Ectodermal cell (in vitro differentiated cells): ENCODE results near the gene ARFGAP2.

Source experiments
- H3K27ac ChIP-seq: 2 replicates; pipeline ENCODE4 v1.7.0; 2013; ENCODE audit warnings: mild to moderate bottlenecking, low read depth, low read length; ENCODE audit not compliant: insufficient read depth, poor library complexity, severe bottlenecking
- H3K27me3 ChIP-seq: 2 replicates; pipeline ENCODE4 v1.7.0; 2013; ENCODE audit warnings: mild to moderate bottlenecking, low read length; ENCODE audit not compliant: insufficient read depth, control insufficient read depth, poor library complexity, severe bottlenecking
- H3K36me3 ChIP-seq: one replicate; pipeline ENCODE4 v1.7.0; 2013; ENCODE audit warnings: low read length; ENCODE audit not compliant: control insufficient read depth, insufficient read depth
- H3K4me1 ChIP-seq: one replicate; pipeline ENCODE4 v1.7.0; 2013; ENCODE audit warnings: low read length; ENCODE audit not compliant: control insufficient read depth, insufficient read depth
- H3K4me3 ChIP-seq: 2 replicates; pipeline ENCODE4 v1.7.0; 2013; ENCODE audit warnings: low read depth, low read length, control low read depth; ENCODE audit not compliant: insufficient read depth
- H3K9me3 ChIP-seq: 2 replicates; pipeline ENCODE4 v1.7.0; 2013; ENCODE audit warnings: mild to moderate bottlenecking, low read length, moderate library complexity; ENCODE audit not compliant: control insufficient read depth
- WGBS, 2 experiments: methylation state at CpG; one replicate each; pipeline ENCODE4 v1.1.7; 2013; ENCODE audit warnings: missing lambda C conversion rate in 2 of 2; 5-methylcytosine and 5-hydroxymethylcytosine counted together

ARFGAP2 gene

DNA sequence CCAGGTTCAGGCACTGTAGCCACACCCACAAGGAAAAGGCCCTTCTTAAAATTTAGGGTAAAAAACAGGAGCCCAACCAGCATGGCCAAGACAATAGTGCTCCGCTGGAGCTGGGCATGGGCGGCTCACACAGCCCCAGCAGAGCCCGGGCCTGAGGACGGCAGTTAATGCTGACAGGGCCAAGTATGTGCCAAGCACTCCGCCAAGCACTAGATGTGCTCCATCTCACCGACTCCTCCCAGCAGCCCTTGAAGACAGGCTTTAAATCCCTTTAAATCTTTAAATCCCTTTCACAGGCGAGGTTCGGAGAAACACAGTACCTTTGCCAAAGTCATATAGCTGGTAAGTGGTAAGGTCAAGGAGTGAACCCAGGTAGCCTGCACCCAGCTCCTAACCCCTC, 4.8 kb downstream of the ARFGAP2 start:
- H3K9me3 ChIP-seq = no peaks in the 10 kb centered on the region
- 88% methylated on average over 8 of the region's 8 CpGs for WGBS, 2 experiments
- H3K36me3 ChIP-seq = peaks cover 54% of the 10 kb centered on the region
- no peak overlapping the region for H3K4me3 ChIP-seq
- no peaks in the 10 kb centered on the region for H3K27me3 ChIP-seq
- H3K4me1 ChIP-seq = peaks cover 5% of the 10 kb centered on the region
- no peak overlapping the region for H3K27ac ChIP-seq

DNA sequence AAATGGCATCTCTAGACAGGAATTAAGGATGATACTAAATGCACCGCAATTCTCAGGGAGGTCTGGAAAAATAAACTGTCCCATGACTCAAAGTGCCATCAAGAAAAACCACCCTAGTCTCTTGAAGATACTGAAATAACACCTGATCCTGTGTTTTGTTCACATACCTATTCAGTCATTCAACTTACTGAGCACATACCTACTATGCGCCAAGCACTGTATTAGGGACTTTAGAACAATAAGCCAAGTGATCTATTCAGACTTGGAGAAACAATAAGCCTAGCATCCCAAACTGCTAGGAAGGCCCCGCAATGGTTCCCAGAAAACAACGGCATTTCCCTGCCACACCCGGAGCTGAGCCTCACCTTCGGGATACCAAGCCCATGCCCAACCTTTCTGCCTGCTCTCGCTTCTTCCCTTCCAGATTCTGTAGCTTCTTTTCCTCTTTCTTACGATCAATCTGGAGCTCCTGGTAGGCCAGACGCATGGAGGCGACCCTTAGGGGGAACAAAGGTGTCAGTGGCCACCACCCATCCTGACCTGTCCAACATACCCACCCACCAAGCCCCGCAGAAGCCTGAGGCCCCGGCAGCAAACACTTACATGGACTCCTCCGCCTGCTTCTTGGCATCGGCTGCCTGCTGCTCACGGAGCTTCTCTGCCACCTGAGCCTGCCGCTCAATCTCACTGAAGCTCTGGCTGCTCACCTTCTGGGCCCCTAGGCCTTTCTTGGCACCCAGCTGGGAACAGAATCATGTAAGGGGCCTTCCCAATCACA, 5.4 kb downstream of the ARFGAP2 start:
- H3K9me3 ChIP-seq = no peaks in the 10 kb centered on the region
- WGBS, 2 experiments = 95% methylated on average over 16 of the region's 16 CpGs
- H3K27ac ChIP-seq = no peak overlapping the region
- no peaks in the 10 kb centered on the region for H3K27me3 ChIP-seq
- H3K4me3 ChIP-seq = no peak overlapping the region
- peaks cover 60% of the 10 kb centered on the region for H3K36me3 ChIP-seq
- H3K4me1 ChIP-seq = peaks cover 5% of the 10 kb centered on the region

DNA sequence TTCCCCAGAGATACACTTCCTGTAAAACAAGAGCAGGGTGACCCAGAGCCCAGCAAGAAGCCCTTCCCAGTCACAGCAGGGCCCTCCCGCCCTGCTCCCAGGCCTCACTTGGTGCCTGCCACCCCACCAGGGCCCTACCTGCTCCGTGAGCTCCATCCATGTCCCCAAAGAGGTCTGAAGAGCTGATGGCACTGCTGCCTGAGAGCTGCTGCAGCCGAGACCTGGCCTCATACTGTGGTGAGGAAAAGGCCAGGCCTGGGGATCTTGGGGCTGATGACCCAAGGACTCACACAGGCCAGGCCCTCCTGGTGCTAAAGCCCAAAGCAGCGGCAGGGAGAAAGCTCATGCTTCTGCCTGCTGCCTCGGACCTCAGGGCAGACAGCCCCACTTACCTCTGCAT, 10.3 kb downstream of the ARFGAP2 start:
- H3K4me1 ChIP-seq = no peaks in the 10 kb centered on the region
- H3K9me3 ChIP-seq = no peaks in the 10 kb centered on the region
- no peak overlapping the region for H3K4me3 ChIP-seq
- no peaks in the 10 kb centered on the region for H3K27me3 ChIP-seq
- 95 to 97% methylated on average over 5 of the region's 5 CpGs for WGBS, 2 experiments
- peaks cover 43% of the 10 kb centered on the region for H3K36me3 ChIP-seq
- no peak overlapping the region for H3K27ac ChIP-seq

DNA sequence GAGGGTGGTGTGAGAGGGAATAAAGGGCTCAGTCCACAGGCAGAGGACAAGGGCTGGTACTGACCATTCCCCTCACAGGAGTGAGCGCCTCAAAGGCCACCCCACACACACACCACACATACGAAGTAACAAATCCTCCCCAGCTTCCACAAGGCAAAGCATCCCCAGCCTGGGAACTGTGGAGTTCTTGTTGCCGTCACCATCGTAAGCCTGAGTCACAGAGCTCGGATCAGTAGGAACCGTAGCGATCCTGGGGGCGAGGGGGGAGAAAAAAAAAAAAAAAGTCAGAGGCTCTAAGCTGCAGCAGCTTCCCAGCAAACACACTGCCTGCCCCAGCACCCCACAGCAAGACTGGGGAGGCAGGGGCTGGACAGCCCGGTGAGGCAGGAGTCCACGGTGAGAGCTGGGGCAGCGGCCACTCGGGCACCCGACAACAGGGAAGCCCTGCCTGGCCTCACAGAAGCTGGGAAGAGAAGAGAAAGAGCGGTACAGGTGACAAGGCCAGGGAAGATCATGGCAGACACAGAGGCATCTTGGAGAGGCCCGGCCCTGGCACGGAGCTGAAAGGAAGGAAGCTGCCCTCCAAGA, 11.3 kb downstream of the ARFGAP2 start:
- no peak overlapping the region for H3K4me3 ChIP-seq
- H3K27ac ChIP-seq = no peak overlapping the region
- H3K4me1 ChIP-seq = no peaks in the 10 kb centered on the region
- H3K9me3 ChIP-seq = no peaks in the 10 kb centered on the region
- H3K36me3 ChIP-seq = peaks cover 38% of the 10 kb centered on the region
- H3K27me3 ChIP-seq = no peaks in the 10 kb centered on the region
- WGBS, 2 experiments = 93 to 96% methylated on average over 16 of the region's 16 CpGs

DNA sequence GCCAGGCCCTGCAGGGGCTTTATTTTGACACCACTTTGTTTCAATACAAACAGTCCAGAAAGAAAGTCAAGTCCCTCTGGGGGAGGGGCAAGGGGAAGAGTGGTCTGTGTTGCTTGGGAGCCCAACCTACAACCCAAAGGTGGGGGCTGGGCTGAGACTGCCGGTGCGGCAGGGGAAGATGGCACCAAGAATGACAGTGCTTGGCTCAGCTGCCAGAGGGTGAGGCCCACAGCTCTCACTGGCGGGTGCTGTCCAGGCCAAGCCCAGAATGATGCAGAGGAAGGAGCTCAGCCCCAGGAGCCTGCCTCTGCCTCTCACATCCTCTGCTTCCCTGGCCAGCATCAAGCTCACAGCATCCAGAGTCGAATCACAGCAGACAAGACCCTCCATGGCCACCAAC, 12.4 kb downstream of the ARFGAP2 start:
- no peaks in the 10 kb centered on the region for H3K4me1 ChIP-seq
- H3K9me3 ChIP-seq = no peaks in the 10 kb centered on the region
- 93 to 95% methylated on average over 4 of the region's 4 CpGs for WGBS, 2 experiments
- no peak overlapping the region for H3K4me3 ChIP-seq
- H3K27ac ChIP-seq = no peak overlapping the region
- H3K27me3 ChIP-seq = no peaks in the 10 kb centered on the region
- H3K36me3 ChIP-seq = peaks cover 32% of the 10 kb centered on the region

DNA sequence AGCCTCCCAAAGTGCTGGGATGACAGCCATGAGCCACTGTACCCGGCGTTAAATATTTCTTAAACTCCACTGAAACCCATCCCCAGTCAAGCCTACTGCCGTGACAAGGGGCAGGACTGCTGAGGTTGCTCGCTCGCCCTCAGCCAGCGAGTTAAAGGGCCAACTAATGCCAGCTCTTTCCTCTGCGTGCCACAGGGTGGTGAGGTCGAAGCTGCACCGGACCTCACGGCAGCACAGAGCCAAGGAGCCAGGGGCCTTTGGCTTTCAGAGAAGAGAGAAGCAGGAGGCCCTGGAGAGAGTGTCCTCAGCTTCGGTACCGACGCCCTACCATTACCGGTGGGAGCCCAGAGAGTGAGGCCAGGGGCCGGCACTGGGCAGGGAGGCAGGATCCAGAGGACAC, 12.8 kb downstream of the ARFGAP2 start:
- Histone ChIP-seq H3K36me3 (peaks cover 32% of the 10 kb centered on the region), H3K27ac (no peak overlapping the region), H3K9me3 (no peaks in the 10 kb centered on the region), H3K4me1 (no peaks in the 10 kb centered on the region), H3K27me3 (no peaks in the 10 kb centered on the region), H3K4me3 (no peak overlapping the region)
- 95 to 96% methylated on average over 15 of the region's 15 CpGs for WGBS, 2 experiments

DNA sequence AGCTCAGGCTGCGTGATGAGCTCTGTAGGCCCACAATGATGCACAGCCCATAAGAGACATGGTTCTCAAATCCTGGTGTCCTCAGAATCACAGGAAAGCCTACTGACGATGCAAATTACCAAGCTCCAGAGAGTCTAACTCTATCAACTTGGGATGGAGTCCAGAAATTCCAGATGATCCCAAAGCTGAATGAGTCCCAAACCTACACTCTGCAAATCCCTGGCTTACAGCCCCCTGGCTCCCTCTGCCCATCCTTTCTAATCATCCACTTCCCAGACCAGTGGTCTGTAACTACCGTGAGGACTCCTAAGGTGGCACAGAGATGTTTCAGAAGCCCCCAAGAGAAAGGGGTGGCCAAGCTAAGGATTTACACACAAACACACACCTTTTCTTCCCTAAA, 13.5 kb downstream of the ARFGAP2 start:
- H3K36me3 ChIP-seq = peaks cover 32% of the 10 kb centered on the region
- no peaks in the 10 kb centered on the region for H3K9me3 ChIP-seq
- no peak overlapping the region for H3K27ac ChIP-seq
- H3K4me1 ChIP-seq = no peaks in the 10 kb centered on the region
- no peak overlapping the region for H3K4me3 ChIP-seq
- 77 to 83% methylated on average over 3 of the region's 3 CpGs for WGBS, 2 experiments
- no peaks in the 10 kb centered on the region for H3K27me3 ChIP-seq

DNA sequence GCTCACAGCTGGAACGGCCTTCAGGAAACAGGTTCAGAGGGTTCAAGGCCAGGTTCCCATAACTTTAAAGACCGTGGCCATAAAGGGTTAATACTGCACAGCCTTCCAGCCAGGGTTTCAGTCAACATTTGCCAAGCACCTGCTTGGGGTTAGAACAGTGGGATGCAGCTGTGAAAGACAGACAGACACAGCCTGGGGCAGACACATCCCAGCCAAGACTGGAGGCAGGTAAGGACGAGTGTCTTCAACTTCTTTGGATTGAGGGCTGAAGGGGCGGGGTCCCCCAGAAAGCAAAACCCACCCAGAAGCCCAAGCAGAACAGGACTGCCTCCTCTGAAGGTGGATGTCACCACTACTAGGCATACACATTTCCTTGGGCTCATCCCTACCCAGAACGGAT, 14.3 kb downstream of the ARFGAP2 start:
- peaks cover 5% of the 10 kb centered on the region for H3K4me1 ChIP-seq
- 83 to 88% methylated on average over 5 of the region's 5 CpGs for WGBS, 2 experiments
- no peaks in the 10 kb centered on the region for H3K27me3 ChIP-seq
- no peaks in the 10 kb centered on the region for H3K9me3 ChIP-seq
- no peak overlapping the region for H3K4me3 ChIP-seq
- no peak overlapping the region for H3K27ac ChIP-seq
- H3K36me3 ChIP-seq = peaks cover 25% of the 10 kb centered on the region

DNA sequence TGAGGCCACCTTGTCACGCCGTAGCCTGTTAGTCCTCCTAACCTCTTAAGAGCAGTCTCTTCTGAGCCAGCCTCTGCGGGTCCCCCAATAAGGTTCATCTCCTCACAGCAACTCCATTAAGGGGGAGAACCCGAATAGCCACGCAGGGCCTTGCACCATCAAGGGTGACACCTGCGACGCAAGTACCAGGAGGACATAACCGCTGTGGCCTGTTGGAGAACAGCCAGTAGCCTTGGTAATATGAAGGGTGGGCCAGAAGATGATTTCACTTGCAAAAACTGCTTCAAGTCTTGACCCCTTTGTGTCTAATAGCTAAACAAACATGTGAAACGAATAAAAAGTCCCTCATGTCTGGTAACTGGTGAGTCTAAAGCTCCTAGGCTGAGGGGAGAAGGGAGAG, 14.8 kb downstream of the ARFGAP2 start:
- 90 to 91% methylated on average over 9 of the region's 9 CpGs for WGBS, 2 experiments
- H3K4me1 ChIP-seq = peaks cover 5% of the 10 kb centered on the region
- no peaks in the 10 kb centered on the region for H3K27me3 ChIP-seq
- H3K9me3 ChIP-seq = no peaks in the 10 kb centered on the region
- H3K36me3 ChIP-seq = peaks cover 21% of the 10 kb centered on the region
- H3K4me3 ChIP-seq = no peak overlapping the region
- no peak overlapping the region for H3K27ac ChIP-seq

DNA sequence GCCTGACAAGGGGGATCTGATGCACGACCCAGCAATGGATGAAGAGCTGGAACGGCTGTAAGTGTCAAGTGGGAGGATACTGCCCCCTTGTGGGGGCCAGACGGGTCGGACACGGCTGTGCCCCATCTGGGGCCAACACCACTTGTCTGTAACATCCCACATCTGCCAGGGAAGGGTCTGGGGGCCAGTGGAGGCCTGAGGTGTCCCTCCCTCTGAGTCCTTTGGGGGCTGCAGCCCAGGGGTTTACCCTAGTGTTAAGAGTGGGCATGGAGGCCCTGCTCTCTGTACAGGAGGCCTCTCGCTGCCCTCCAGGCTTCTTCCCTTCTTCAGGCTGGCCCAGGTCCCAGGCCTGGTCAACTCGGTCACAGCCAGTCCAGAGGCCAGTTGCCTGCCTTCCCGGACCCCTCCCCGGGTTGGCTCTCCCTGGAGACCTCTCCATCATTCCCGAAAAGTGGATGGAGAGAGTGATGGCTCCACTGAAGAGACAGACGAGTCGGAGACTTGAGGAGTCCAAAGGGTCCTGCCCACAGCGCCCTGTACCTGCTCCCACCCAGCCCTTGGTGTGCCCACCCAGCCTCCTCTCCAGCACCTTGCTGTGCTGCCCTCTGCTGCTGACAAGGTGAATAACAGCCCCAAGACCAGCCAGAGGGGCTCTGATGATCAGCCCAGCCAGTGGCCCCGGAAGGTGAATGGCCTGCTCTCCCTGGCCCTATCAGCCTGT, 15.4 kb downstream of the ARFGAP2 start:
- Histone ChIP-seq H3K27me3 (no peaks in the 10 kb centered on the region), H3K4me1 (peaks cover 5% of the 10 kb centered on the region), H3K9me3 (no peaks in the 10 kb centered on the region), H3K36me3 (peaks cover 18% of the 10 kb centered on the region), H3K4me3 (no peak overlapping the region), H3K27ac (peak overlapping the region; percentile 38)
- 61 to 65% methylated on average over 14 of the region's 14 CpGs for WGBS, 2 experiments
